ENCODE results near the gene VDAC1. TPM values are rescaled to one million over a fixed set of nuclear protein-coding genes. Genes with fewer than 3 reads are reported as not detected.

VDAC1 gene, protein sequence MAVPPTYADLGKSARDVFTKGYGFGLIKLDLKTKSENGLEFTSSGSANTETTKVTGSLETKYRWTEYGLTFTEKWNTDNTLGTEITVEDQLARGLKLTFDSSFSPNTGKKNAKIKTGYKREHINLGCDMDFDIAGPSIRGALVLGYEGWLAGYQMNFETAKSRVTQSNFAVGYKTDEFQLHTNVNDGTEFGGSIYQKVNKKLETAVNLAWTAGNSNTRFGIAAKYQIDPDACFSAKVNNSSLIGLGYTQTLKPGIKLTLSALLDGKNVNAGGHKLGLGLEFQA
- 205 and 314 TPM in 2 replicates for total RNA-seq
- polyA plus RNA-seq: 347 and 397 TPM in 2 replicates

DNA sequence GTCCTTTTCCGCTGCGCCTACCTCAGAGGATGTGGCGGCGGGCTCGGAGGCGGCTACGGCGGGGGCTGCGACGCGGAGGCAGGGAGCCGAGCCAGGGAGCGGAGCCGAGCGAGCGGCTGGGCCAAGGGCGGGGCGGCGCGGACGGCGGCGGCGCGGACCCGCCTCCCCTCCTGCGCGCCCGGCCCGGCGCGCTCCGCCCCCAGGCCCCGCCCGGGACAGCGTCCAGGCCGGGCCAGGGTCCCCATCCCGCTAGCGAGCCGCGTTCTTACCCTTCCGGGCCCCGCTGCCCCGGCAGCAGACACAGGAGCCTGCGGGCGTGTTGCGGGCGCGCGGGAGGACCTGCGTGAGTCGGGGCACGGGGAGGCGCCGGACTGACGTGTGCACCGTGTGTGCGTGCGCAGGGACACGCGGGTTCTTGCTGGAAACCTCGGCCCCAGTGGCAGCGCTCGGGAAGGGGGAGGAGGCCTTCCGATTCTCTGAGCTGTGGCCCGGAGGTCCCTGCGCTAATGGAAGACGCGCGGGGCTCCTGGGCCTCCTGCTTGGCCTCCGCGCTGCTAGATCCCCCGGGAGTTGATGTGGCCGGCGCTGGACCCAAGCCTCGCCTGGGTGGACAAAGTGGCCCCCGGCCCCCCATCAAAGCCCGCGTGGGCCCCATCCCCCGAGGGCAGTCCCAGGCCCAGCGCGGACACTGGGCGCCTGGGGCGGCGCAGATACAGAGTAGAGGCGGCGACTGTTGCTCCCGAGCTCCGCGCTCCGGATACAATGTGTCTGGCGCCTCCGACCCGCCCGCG is at the start of gene VDAC1:
TSS of gene VDAC1 (minus strand) at position 350 of the 791 bp plus-strand sequence. CDS start 11,963 bp downstream, outside the sequence.
- Histone ChIP-seq H3K27me3 (no peaks in the 10 kb centered on the region), H3K4me3 (peak within 1 kb of the TSS; percentile 86), H3K4me1 (ENCODE audit: low read depth) (peaks cover 17% of the 10 kb centered on the region), H3K36me3 (no peaks in the 10 kb centered on the region), H3K9me3 (ENCODE audit: low read depth) (no peaks in the 10 kb centered on the region), H3K27ac (peak within 1 kb of the TSS; percentile 93)
- TF ChIP-seq, protein P1, sequence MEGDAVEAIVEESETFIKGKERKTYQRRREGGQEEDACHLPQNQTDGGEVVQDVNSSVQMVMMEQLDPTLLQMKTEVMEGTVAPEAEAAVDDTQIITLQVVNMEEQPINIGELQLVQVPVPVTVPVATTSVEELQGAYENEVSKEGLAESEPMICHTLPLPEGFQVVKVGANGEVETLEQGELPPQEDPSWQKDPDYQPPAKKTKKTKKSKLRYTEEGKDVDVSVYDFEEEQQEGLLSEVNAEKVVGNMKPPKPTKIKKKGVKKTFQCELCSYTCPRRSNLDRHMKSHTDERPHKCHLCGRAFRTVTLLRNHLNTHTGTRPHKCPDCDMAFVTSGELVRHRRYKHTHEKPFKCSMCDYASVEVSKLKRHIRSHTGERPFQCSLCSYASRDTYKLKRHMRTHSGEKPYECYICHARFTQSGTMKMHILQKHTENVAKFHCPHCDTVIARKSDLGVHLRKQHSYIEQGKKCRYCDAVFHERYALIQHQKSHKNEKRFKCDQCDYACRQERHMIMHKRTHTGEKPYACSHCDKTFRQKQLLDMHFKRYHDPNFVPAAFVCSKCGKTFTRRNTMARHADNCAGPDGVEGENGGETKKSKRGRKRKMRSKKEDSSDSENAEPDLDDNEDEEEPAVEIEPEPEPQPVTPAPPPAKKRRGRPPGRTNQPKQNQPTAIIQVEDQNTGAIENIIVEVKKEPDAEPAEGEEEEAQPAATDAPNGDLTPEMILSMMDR (IDR thresholded peaks at IDR 0.05; ENCODE audit: low read depth, low read length): no peak
- peak; percentile 91 to 92 for DNase-seq (ENCODE audit: low read depth in 1 of 2, low spot score in 1 of 2)

DNA sequence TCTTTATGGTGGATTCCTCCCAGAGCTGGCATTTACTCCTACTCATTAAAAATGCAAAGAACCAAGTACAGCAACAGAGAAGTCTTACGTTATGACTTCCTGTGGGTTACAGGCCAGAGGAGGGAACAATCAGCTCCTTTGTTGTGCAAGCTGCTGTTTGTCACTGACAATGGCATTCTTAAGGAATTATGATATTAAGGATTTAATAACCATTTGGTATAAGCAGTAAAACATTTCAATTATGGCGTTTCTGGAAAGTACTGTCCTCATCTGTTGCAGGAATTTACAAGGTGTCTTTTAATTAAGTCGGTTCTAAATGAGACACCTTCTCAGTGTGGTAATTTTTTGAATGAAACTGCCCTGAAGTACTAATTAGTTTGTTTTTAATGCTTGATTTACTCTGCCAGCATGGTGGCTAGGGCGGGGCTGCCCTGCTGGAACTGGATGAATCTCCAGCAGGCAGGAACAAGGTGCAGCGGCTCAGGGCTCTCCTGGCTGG is 49.1 kb upstream of the VDAC1 start:
- no peaks in the 10 kb centered on the region for H3K27me3 ChIP-seq
- no peak overlapping the region for H3K4me3 ChIP-seq
- no peaks in the 10 kb centered on the region for H3K9me3 ChIP-seq (ENCODE audit: low read depth)
- H3K36me3 ChIP-seq: no peaks in the 10 kb centered on the region
- H3K27ac ChIP-seq: no peak overlapping the region
- no peaks in the 10 kb centered on the region for H3K4me1 ChIP-seq (ENCODE audit: low read depth)
- TF ChIP-seq, protein P1 (IDR thresholded peaks at IDR 0.05; ENCODE audit: low read depth, low read length): no peak
- peak in 1 of 2 donors; percentile 87 for DNase-seq (ENCODE audit: low read depth in 1 of 2, low spot score in 1 of 2)

DNA sequence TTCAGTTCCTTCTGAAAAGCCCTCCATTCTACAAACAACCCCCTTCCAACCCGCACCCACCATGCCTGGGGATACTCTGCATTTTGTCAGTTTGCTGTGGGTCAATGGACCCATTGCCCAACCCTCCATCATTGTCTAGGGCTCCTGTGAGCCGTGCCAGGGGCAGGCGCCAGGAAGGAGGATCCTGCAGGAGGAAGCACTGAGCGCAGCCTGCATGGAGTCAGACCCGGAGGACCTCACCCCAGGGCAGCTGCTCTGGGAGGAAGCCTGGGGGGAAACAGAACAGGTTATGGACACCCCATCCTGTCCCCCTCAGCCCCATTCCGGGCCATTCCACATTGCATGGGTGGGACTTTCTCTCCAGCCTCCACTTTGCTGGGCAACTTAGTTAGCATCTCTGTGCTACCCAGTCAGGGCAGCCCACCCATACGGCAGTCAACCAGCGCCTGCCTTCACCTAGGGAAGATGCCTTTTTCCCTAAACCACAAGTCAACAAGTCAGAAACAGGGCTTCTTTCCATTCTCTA is 48.6 kb upstream of the VDAC1 start:
- Histone ChIP-seq H3K27me3 (no peaks in the 10 kb centered on the region), H3K4me1 (ENCODE audit: low read depth) (no peaks in the 10 kb centered on the region), H3K27ac (no peak overlapping the region), H3K4me3 (no peak overlapping the region), H3K9me3 (ENCODE audit: low read depth) (no peaks in the 10 kb centered on the region), H3K36me3 (no peaks in the 10 kb centered on the region)
- DNase-seq (ENCODE audit: low read depth in 1 of 2, low spot score in 1 of 2): no peak
- TF ChIP-seq, protein P1 (IDR thresholded peaks at IDR 0.05; ENCODE audit: low read depth, low read length): no peak

DNA sequence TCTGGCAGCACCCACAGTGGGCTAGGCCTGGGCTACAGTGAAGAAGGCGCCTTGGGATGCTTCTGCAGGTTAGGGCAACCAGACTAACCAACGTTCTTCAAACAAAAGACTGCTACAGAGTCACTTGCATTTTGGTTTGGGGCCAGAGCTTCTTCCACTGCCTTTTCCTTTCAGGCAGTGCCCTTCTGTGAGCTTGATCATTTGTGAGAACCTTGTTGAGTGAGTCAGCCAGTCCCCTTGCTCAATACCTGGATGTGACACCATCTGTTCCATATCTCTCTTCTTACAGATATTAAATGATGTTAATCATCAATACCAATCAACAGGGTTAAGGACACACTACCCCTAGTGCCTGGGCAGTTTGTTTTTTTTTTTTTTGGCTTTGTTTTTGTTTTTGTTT is 46.5 kb upstream of the VDAC1 start:
- TF ChIP-seq, protein P1 (IDR thresholded peaks at IDR 0.05; ENCODE audit: low read depth, low read length): no peak
- Histone ChIP-seq H3K4me3 (no peak overlapping the region), H3K9me3 (ENCODE audit: low read depth) (no peaks in the 10 kb centered on the region), H3K36me3 (no peaks in the 10 kb centered on the region), H3K27me3 (no peaks in the 10 kb centered on the region), H3K4me1 (ENCODE audit: low read depth) (no peaks in the 10 kb centered on the region), H3K27ac (no peak overlapping the region)
- DNase-seq (ENCODE audit: low read depth in 1 of 2, low spot score in 1 of 2): no peak

DNA sequence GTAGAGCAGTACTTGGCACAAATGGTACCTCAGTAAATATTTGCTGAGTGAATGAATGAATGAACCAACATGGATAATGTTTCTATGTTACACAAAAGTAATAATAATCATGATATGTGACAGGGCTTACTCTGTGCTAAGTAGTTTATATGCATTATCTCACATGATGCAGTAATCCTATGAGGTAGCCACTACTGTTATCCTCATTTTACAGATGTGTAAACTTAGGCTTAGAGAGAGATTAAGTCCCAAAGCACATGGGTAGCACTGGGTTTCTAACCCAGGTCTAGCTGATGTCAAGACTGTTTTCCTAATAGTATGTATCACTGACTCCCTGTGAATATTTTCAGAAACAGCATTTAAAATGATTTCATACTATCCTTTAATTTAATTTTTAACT is 44.1 kb upstream of the VDAC1 start:
- no peaks in the 10 kb centered on the region for H3K36me3 ChIP-seq
- H3K9me3 ChIP-seq (ENCODE audit: low read depth): no peaks in the 10 kb centered on the region
- H3K27me3 ChIP-seq: no peaks in the 10 kb centered on the region
- no peaks in the 10 kb centered on the region for H3K4me1 ChIP-seq (ENCODE audit: low read depth)
- DNase-seq (ENCODE audit: low read depth in 1 of 2, low spot score in 1 of 2): no peak
- TF ChIP-seq, protein P1 (IDR thresholded peaks at IDR 0.05; ENCODE audit: low read depth, low read length): no peak
- H3K27ac ChIP-seq: no peak overlapping the region
- H3K4me3 ChIP-seq: no peak overlapping the region
